Measurements from ENCODE around the gene UBE2K.
"Not testable (repeated sequence)": the region's sequence is repeated elsewhere in the genome, so short reads cannot be mapped to it uniquely, and the experiment has no call there.

The UBE2K gene, protein sequence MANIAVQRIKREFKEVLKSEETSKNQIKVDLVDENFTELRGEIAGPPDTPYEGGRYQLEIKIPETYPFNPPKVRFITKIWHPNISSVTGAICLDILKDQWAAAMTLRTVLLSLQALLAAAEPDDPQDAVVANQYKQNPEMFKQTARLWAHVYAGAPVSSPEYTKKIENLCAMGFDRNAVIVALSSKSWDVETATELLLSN
- total RNA-seq = 42.8 to 44.7 reads per million in 2 donors

DNA sequence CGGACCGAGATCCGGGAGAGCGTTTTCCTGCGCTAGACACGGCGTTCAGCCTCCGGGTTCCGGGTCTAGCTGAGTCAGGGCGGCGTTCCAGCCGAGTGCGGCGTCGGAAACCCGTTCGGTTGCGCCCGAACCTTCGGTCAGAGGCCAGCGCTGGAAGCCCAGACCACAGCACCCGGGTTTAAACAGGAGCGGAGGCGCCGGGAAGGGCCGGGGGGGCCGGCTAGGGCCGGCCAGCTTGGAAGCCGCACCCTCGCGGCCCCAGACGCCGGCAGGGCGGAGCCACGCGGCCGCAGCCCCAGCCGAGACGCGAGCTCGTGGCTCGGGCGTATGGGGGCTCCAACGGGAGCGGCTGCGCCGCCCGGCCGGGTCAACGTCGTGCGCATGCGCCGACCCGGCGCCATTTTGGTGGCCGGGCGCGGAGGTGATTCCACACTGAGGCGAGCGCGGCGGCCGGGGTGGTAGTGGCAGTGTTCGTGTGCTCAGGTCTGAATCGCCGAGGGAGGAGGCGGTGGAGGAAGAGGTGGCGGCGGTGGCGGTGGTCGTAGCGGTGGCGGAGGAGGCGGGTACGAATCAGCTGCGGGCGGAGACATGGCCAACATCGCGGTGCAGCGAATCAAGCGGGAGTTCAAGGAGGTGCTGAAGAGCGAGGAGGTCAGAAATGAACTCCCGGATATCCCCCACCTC is at the start of gene UBE2K:
Gene UBE2K, plus strand, starts transcription at position 397 of the 684 bp plus-strand sequence. Its CDS starts 192 bp downstream, at position 589.
- peak; percentile 89 for DNase-seq

DNA sequence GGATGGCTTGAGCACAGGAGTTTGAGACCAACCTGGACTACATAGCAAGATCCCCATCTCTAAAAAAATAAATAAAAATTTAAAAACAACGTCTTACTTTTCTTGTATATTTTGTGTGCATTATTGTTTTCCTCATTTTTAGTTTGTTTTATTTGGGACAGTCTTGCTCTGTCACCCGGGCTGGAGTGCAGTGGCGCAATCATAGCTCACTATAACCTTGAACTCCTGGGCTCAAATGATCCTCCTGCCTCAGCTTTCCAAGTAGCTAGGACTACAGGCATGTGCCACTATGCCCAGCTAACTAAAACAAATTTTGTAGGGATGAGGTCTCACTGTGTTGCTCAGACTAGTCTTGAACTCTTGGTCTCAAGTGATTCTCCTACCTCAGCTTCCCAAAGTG is 49.7 kb upstream of the UBE2K start:
- DNase-seq = no peak

DNA sequence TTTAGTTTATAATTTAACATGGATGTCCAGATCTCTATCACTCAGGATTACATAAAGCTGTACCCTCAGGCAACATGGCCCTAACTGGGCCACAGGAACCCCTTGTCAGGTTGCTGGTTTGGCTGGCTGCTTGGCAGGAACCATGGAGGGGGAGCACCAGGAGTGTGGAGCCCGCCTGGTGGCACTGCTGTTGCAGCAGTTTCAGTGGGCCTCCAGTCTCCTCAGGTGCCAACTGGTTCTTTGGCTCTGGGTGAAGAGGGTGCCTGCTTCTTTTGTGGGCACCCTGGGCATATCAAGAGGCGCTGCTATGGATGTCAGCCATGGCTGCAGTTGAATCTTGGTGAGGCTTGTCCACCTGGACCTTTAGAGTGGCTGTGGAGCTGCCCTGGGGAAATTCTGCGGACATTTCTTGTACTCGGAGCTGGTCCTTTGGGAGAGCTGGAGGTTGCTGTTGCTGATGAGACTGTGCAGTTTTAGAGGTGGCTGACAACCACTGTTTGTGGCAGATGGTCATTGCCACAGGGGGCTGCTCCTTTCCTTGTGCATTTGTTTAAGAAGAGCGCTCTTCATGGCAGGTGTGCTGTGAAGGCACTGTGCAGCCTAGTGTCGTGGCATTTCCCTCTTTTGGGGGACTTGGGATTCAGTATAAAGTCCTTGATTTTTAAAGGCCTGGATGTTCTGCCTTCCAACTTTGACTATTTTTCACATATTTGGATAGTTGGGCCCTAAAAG is 48.9 kb upstream of the UBE2K start:
- DNase-seq = no peak

DNA sequence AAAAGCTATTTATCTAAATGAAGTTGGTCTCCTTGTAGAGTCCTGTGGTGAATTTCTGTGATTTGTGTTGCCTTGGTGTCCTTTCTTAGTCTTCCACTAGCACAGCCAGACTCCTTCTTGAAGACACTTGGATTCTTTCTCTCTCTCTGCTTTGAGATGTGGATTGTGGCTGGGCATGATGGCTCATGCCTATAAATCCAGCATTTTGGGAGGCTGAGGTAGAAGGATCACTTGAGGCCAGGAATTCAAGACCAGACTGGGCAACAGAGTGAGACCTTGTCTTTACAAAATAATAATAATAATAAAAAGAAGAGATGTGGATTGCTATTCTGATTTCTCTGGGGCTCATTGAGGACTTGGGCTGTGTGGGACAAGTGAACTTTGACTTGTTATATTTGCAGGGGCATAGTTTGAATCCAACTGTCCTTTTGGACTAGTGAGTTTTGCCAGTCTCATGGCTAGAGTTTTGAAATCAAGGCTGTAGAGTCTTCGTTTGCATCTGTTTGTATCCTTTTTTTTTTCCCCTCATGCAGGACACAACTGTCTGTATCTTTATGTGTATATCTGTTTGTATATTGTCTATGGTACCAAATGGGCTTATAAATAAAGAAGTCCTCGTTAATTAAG is 48.2 kb upstream of the UBE2K start:
- DNase-seq = no peak

DNA sequence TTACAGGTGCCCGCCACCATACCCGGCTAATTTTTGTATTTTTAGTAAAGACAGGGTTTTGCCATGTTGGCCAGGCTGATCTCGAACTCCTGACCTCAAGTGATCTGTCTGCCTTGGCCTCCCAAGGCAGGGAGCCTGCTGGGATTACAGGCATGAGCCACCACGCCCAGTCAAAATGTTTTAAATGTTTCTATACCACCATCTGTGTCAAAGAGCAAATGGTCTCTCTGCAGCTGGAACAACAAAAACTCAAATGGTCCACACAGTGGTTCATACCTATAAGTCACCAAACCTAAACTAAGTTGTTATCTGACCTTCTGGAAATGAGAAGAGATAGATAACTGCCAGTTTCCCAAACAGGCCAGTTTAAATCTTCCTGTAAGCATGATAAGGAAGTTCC is 46.4 kb upstream of the UBE2K start:
- DNase-seq = not testable (repeated sequence)

DNA sequence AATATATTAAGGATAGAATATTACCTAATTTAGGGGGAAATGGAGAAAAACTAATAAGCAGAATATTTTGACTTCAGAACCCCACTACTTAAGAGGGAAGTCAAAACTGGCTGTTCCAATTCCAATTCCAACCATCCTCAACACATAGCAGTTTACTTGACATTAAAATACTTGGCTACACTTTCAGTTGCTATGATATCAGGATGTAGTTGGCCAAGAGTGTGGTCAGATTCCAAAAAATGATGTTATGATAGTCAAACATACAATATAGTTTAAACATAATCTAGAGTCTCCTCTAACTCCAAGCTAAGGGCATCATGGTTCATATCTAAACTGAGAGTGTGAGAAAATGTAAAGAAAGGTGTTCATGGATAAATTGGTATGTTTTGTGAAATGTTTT is 42.7 kb upstream of the UBE2K start:
- DNase-seq = no peak

DNA sequence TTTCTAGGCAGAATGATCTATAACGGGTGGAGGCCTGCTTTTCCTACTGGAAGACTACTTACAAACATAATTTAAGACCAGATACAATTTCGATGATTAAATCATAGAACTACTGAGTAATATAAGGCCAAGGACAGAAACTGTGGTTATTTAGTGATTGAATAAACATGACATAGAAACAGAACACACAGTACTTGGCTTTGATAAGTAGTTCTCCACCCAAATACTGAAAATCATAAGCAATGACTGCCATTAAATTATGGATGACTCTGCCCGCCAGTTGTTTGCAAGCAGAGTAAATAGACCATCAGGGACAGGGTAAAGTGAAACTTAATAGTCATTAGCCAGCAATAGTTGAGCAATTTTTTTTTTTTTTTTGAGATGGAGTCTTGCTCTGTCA is 42.1 kb upstream of the UBE2K start:
- DNase-seq = no peak

DNA sequence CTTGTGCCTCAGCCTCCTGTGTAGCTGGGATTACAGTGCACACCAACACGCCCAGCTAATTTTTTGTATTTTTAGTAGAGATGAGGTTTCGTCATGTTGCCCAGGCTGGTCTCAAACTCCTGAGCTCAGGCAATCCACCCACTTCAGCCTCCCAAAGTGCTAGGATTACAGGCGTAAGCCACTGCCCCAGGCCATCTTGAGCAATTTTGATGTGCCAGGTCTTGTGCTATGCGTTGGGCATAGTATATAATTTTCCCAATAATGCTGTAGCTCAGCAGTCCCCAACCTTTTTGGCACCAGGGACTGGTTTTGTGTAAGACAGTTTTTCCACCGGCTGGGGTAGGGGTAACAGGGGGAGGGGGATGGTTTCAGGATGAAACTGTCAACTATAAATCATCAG is 41.3 kb upstream of the UBE2K start:
- DNase-seq = not testable (repeated sequence)

DNA sequence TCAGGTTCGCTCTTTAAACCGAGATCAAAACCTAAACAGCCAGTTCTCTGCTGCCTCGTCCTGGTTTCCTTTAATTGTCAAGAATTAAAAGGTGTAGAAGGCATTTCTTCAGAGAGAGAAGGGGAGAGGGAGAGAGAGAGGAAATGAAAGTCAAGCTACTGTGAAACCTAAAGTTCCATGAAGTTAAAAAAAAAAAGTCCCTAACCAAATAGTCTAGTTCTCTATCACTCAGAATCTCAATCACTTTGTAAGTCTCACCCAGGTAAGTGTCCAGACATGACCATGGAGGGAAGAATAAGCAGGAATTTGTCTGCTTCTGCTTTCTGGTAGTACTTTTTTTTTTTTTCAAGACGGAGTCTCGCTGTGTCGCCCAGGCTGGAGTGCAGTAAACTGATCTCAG is 40.5 kb upstream of the UBE2K start:
- DNase-seq = no peak

DNA sequence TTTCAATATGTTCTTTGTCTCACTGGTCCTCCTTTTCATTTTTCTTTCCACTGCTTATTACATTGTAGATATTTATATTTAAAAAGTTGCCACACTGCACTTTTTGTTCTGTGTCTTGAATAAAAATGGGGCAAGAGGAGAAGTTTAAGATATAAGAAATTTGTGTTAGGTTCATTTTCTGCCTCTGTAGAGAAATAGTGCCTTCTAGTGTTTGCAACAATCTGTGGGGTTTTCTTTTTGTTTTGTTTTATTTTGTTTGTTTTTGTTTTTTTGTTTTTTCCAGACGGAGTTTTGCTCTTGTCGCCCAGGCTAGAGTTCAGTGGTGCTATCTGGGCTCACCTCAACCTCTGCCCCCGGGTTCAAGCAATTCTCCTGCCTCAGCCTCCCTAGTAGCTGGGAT is 39.2 kb upstream of the UBE2K start:
- no peak for DNase-seq

DNA sequence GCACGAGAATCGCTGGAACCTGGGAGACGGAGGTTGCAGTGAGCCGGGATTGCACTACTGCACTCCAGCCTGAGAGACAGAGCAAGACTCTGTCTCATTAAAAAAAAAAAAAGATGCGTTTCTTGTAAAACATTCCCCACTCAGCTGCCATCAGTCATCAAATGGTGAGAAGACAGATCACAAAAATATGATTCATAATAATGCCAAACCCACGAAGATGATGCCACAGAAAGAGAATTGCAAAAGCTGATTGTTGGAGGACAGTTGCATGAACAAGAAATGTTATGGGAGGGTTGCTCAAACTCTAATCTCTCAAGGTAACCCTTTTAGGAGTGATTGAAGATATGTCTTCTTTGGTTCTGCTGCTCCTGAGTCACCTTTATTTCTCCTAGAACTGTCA is 37.9 kb upstream of the UBE2K start:
- no peak for DNase-seq

DNA sequence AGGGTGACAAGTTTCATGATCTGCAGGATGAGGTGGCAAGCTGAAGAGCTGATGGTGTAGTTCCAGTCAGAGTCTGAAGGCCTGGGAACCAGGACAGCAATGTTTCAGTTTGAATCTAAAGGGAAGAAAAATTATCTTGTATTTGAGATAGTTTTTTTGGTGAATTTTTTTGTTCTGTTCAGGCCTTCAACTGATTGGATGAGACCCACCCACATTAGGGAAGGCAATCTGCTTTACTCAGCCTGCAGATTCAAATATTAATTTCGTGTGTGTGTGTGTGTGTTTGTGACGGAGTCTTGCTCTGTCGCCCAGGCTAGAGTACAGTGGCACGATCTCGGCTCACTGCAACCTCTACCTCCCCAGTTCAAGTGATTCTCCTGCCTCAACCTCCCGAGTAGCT is 37.2 kb upstream of the UBE2K start:
- DNase-seq = no peak

DNA sequence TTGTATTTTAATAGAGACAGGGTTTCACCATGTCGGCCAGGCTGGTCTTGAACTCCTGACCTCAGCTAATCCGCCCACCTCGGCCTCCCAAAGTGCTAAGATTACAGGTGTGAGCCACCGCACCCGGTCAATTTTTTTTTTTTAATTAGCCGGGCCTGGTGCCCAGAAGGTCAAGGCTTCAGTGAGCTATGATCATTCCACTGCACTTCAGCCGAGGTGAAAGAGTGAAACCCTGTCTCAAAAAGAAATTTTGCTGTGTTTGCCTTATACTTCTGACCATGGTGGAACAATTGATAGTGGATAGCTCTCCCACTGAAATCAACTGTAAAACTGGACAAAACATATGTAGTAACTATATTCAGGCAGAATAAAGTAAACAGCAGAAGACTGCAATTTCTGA is 35.3 kb upstream of the UBE2K start:
- DNase-seq = no peak

DNA sequence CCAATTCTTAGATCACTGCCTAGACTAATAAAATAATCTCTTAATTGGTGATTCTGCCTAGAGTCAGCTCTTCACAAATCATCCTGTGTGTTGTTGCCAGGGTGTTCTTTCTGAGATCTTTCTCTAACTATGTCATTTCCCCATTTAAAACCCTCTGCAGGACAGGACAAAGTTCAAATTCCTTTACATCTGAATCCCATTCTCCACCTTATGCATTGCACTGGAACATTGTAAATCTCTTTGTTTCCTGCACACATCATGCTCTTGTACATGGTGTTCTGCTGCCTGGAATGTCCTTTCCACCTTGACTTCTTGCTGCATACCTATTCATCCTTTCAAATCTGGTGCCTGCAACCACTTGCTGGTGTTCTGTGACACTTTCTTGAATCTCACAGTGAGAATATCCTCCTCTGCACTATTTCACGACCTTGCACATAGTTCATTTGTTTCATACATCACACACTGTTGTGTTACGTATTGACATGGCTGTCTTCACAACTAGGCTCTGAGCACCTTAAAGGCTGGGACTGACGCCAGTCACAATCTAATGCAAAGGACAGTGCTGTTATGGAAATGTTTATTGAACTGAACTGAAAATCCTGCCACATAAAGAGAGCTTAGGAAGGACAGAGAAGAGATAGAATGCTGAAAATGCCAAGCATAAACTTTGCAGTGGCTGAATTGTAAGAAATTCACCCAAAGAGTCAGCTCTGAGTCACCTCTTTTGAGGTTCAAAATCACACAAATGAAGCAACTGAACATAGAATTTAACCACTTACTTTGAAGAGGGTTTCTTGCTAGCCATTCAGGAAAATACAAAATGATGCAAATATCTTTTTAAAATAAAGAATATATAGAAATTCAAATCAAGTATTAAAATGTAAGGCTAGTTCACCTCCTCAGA is 32.9 kb upstream of the UBE2K start:
- DNase-seq = no peak

DNA sequence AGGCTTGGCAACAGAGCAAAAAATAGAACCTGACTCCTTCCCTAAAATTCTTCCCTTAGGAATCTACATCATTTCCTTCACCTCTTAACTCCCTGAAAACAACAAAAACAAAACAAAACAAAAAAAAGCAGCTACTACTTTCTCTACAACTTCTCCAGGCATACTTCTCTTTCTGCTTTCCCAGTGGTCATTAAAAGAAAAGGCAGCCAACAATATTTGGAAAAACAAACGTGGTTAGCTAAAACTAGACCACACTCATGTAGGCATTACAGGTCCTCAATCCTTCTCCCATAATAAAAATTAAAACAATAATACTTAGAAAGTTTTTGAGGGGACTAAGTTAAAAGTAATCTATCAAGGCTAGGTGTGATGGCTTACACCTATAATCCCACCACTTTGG is 30.2 kb upstream of the UBE2K start:
- no peak for DNase-seq

DNA sequence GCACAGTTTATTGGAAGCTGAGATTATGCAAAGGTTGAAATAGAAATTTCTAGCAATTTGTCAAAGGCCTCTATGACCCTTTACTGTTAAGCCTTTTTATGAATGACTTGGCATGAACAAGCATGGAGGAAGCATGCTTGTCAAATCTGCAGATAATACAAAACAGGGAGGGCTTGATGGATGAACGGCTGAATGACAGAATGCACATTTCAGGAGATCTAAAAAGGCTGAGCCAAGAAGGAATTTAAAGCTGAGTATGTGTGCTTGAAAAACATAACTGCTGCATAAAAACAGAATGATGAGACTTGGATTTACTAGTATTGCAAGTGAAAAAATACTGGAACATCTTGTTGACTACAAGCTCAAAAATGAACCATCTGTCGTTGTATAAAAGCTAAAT is 29.0 kb upstream of the UBE2K start:
- DNase-seq = no peak

DNA sequence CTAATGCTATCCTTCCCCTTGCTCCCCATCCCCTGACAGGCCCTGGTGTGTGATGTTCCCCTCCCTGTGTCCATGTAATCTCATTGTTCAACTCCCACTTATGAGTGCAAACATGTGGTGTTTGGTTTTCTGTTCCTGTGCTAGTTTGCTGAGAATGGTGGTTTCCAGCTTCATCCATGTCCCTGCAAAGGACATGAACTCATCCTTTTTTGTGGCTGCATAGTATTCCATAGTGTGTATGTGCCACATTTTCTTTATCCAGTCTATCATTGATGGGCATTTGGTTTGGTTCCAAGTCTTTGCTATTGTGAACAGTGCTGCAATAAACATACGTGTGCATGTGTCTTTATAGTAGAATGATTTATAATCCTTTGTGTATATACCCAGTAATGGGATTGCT is 27.6 kb upstream of the UBE2K start:
- not testable (repeated sequence) for DNase-seq

DNA sequence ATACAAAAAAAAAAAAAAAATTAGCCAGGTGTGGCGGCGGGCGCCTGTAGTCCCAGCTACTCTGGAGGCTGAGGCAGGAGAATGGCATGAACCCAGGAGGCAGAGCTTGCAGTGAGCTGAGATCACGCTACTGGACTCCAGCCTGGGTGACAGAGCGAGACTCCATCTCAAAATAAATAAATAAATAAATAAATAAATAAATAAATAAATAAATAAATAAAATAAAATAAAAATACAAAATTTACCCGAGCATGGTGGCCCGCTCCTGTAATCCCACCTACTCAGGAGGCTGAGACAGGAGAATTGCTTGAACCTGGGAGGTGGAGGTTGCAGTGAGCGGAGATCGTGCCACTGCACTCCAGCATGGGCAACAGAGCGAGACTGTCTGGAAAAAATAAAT is 22.3 kb upstream of the UBE2K start:
- DNase-seq = not testable (repeated sequence)

DNA sequence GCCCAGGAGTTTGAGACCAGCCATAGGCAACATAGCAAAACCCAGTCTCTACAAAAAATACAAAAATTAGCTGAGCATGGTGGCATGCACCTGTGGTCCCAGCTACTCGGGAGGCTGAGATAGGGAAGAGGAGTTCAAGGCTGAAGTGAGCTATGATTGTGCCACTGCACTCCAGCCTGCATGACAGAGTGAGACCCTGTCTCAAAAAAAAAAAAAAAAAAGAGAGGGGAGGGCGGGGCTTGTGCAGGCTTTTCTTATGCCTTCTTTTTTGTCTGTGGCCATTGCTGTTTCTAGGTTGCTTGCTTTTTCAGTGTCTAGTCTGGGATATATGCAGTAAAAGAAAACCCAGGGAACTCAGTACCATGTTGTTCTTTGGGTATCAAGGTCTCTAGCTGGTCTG is 16.9 kb upstream of the UBE2K start:
- not testable (repeated sequence) for DNase-seq

DNA sequence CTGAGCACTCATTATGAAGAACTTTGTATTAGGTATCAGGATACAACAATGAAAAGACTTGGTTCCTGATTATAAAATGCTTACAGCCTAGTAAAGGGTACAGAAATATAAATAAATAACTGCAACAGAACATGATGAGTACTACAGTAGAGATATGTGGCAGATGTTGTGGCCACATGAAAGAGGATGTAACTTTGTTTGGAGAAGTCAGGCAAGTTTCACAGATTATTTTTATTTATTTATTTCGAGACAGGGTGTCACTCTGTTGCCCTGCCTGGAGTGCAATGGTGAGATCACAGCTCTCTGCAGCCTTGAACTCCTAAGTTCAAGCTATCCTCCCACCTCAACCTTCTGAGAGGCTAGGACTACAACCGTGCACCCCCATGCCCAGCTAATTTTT is 15.8 kb upstream of the UBE2K start:
- no peak for DNase-seq

DNA sequence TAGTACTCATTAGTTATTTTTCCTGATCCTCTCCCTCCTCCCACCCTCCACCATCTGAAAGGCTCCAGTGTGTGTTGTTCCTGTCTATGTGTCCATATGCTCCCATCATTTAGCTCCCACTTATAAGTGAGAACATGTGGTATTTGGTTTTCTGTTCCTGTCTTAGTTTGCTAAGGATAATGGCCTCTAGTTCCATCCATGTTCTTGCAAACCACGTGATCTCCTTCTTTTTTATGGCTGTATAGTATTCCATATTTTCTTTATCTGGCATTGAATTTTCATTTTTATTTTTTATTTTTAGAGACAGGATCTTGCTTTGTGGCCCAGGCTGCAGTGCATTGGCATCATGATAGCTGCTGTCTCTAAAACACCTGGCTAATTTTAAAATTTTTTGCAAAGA is 11.9 kb upstream of the UBE2K start:
- no peak for DNase-seq

DNA sequence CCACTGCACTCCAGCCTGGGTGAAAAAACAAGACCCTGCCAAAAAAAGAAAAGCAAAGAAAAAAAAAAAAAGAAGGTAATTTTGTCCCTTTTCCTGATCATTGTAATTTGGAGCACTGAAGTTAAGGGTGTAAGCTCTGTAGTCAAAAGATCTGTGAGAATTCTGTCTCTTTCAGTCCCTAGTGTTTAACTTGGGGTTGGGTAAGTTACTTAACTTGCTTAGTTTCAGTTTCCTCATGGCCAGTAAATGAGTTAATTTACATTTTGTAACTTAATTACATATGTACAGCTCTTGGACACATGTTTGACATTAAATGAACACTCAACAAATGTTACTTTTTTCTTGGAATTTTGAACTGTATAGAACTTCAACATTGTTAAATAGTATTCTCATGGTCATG is 10.9 kb upstream of the UBE2K start:
- no peak for DNase-seq

DNA sequence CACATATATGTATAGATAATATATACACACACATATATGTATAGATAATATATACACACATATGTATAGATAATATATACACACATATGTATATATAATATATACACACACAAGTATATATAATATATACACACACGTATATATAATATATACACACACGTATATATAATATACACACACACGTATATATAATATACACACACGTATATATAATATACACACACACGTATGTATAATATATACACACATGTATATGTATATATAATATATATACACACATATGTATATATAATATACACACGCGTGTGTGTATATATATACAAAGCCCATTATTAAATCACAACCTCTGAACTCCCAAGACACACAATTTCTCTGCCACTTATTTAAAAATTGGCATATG is 8.0 kb upstream of the UBE2K start:
- no peak for DNase-seq
